Activated naive CD4-positive, alpha-beta T cell treated with Interleukin-2 at 50 U/mL for 16 hours (primary cell): ENCODE measurements around the gene TAS2R43.
A peak's percentile ranks its signal among the peaks of the same experiment; 100 is the strongest.
"Not testable (repeated sequence)": the region's sequence is repeated elsewhere in the genome, so short reads cannot be mapped to it uniquely, and the experiment has no call there.

Experiments used
- DNase-seq: peaks from one replicate; pipeline ENCODE4 v3.0.0-alpha.2; 2020

The TAS2R43 gene

GRCh38 chr12:11092128-11092527 lies at the start of gene TAS2R43:
TSS of gene TAS2R43 (minus strand) at chr12:11092313. CDS start at chr12:11092229, 84 bp downstream.
- DNase-seq: no peak

- DNase-seq: no peak
These were observed 44.0 kb upstream of the TAS2R43 start for GRCh38 chr12:11136075-11136474.

- DNase-seq: no peak
These were observed 42.2 kb upstream of the TAS2R43 start, which contains the start of gene TAS2R30 for GRCh38 chr12:11134305-11134704. TSS of gene TAS2R30 (minus strand) at chr12:11134644. CDS start at chr12:11134244, 400 bp downstream.

- DNase-seq: no peak
These were observed 41.7 kb upstream of the TAS2R43 start for GRCh38 chr12:11133816-11134215.

GRCh38 chr12:11133162-11133561 lies 41.0 kb upstream of the TAS2R43 start:
- no peak for DNase-seq

GRCh38 chr12:11130999-11131398 lies 38.9 kb upstream of the TAS2R43 start:
- DNase-seq: no peak

GRCh38 chr12:11130382-11130781 lies 38.3 kb upstream of the TAS2R43 start:
- no peak for DNase-seq

- not testable (repeated sequence) for DNase-seq
These were observed 22.0 kb upstream of the TAS2R43 start for GRCh38 chr12:11114130-11114529.

GRCh38 chr12:11111213-11111612 lies 19.1 kb upstream of the TAS2R43 start:
- not testable (repeated sequence) for DNase-seq

GRCh38 chr12:11108862-11109261 lies 16.7 kb upstream of the TAS2R43 start:
- no peak for DNase-seq

- no peak for DNase-seq
These were observed 15.6 kb upstream of the TAS2R43 start for GRCh38 chr12:11107719-11108118.

- DNase-seq: no peak
These were observed 14.2 kb upstream of the TAS2R43 start for GRCh38 chr12:11106288-11106687.

- DNase-seq: no peak
These were observed 13.4 kb upstream of the TAS2R43 start for GRCh38 chr12:11105546-11105945.

GRCh38 chr12:11094910-11095309 lies 2.8 kb upstream of the TAS2R43 start:
- DNase-seq: not testable (repeated sequence)

GRCh38 chr12:11089246-11089645 lies 2.9 kb downstream of the TAS2R43 start:
- DNase-seq: no peak

GRCh38 chr12:11085419-11085818 lies 6.7 kb downstream of the TAS2R43 start:
- DNase-seq: peak; percentile 24

- DNase-seq: no peak
These were observed 10.1 kb downstream of the TAS2R43 start for GRCh38 chr12:11081987-11082386.

GRCh38 chr12:11078246-11078645 lies 13.9 kb downstream of the TAS2R43 start:
- no peak for DNase-seq

GRCh38 chr12:11075642-11076041 lies 16.5 kb downstream of the TAS2R43 start:
- no peak for DNase-seq

- no peak for DNase-seq
These were observed 20.7 kb downstream of the TAS2R43 start for GRCh38 chr12:11071414-11071813.

- no peak for DNase-seq
These were observed 21.1 kb downstream of the TAS2R43 start for GRCh38 chr12:11070999-11071398.

- DNase-seq: no peak
These were observed 22.2 kb downstream of the TAS2R43 start for GRCh38 chr12:11069854-11070365.

- no peak for DNase-seq
These were observed 24.6 kb downstream of the TAS2R43 start for GRCh38 chr12:11067514-11067913.

GRCh38 chr12:11062194-11062593 lies 29.9 kb downstream of the TAS2R43 start, which contains the start of gene TAS2R46:
TSS of gene TAS2R46 (minus strand) at chr12:11062294. CDS start at chr12:11062294, 0 bp downstream.
- DNase-seq: not testable (repeated sequence)

- DNase-seq: no peak
These were observed 32.3 kb downstream of the TAS2R43 start for GRCh38 chr12:11059784-11060183.
